AG09319 (cell line): ENCODE results near the gene HAVCR2.
A peak's percentile ranks its signal among the peaks of the same experiment; 100 is the strongest.

ENCODE experiments used
- DNase-seq: peaks from one replicate; pipeline ENCODE4 v3.0.0-alpha.2; 2010; ENCODE audit warnings: low read depth; ENCODE audit errors: extremely low read depth
- TF ChIP-seq, protein P1 (sequence below): IDR thresholded peaks from 2 replicates; pipeline ENCODE4 v1.5.1; 2011; ENCODE audit warnings: low read depth, mild to moderate bottlenecking, inconsistent platforms, low read length, moderate library complexity

Gene HAVCR2

DNA sequence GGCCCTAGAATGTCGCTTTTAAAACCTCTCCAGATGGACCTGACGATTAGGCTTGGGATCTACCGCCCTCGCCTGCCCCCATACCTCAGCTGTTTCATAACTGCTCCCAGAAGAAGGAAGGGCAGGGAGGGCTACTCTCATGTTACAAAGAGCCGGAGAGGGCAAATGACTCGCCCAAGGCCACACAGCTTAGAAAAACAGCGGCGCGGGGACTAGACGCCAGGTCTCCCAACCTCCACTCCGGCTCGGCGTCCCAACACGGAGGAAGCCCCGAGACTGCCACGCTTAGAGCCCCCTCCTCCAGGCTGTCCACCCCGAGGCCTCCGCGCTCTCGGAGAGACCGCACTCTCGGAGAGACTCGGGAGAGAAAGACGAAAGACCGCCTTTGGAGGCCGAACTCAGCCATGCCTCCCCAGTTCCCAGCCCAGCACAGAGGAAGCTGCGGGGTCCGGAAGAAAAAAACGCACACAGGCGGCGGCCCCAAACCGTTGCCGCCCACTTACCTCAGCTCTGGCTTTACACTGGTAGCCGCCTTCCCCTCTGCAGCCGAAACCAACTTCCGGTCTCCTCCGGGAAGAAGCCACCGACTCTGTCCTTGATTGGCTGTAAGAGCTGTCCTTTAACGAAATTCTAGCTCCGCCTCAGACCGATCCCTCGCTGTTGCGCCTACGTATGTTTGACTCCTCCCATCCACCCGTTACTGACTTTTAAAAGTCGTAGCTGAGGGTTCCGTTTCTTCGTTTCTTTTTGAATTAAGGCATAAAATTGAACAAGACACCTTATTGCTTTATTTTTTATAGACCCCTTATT, 33.7 kb upstream of the HAVCR2 start, which contains the start of gene MED7:
MED7 (minus strand) TSS at position 549 of the 810 bp plus-strand sequence. CDS start 3,434 bp downstream, outside the sequence.
- TF ChIP-seq, protein P1, sequence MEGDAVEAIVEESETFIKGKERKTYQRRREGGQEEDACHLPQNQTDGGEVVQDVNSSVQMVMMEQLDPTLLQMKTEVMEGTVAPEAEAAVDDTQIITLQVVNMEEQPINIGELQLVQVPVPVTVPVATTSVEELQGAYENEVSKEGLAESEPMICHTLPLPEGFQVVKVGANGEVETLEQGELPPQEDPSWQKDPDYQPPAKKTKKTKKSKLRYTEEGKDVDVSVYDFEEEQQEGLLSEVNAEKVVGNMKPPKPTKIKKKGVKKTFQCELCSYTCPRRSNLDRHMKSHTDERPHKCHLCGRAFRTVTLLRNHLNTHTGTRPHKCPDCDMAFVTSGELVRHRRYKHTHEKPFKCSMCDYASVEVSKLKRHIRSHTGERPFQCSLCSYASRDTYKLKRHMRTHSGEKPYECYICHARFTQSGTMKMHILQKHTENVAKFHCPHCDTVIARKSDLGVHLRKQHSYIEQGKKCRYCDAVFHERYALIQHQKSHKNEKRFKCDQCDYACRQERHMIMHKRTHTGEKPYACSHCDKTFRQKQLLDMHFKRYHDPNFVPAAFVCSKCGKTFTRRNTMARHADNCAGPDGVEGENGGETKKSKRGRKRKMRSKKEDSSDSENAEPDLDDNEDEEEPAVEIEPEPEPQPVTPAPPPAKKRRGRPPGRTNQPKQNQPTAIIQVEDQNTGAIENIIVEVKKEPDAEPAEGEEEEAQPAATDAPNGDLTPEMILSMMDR, result no peak
- DNase-seq, result peak; percentile 98

DNA sequence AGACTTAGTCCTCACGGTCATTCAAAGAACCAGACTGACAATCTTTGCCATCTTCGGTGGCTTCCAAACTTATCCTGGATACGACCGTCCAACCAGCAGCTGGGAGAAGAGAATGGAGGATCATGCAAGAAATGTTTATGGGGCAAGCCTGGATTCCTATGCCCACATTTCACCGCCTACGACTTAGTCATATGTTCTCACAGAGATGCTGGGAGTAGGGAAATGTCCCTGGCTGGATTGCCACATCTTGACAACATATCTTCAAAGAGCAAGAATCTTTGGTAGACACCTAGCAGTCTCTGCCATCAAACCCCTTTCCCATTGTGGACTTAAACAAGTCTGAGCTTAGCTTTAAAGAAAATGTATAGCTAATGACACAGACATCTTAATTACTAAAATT, 28.8 kb upstream of the HAVCR2 start:
- TF ChIP-seq, protein P1, result no peak
- DNase-seq, result no peak

DNA sequence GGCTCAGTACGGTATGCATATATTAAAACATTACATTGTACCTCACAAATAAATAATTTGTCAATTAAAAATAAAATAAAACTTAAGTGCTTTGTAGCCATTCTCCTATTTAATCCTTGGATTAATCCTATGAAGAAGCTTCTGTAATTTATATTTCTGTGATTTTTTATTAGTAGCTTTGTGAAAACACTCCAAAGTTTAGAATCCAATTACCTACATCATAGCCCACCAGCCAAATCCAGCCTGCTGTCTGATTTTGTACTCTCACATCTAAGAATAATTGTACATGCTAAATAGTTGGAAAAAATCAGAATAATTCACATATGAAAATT, 23.4 kb upstream of the HAVCR2 start:
- DNase-seq, result no peak
- TF ChIP-seq, protein P1, result no peak

DNA sequence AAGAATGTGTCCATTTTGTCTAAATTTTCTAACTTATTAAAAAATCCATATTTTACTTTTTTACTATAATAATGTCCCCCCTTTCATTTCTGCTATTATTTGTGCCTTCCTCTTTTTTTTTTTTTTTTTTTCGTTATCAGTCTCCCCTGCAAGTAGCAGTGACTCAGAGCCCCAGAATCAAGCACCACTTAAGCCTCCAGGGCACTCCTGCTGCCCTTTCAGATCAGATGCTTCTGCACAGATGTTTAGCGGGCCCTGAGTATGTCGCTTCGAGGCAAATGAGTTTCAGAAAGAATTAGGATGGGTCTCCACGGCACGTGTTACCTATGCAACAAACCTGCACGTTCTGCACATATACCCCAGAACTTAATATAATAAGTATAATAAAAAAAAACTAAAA, 22.1 kb upstream of the HAVCR2 start:
- TF ChIP-seq, protein P1, result no peak
- no peak for DNase-seq

DNA sequence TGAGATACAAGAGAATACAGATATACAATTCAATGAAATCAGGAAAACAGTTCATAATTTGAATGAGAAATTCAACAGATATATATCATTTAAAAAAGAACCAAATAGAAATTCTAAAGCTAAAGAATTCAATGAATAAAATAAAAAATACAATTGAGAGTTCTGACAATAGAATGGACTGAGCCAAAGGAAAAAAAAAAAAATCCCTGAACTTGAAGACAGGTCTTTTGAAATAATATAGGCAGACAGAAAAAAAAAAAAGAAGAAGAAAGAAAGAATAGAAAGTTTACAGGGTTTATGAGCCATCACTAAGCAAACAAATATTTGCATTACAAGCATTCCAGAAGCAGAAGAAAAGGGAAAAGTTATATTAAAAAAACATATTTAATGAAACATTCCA, 12.9 kb upstream of the HAVCR2 start:
- no peak for DNase-seq
- TF ChIP-seq, protein P1, result no peak

DNA sequence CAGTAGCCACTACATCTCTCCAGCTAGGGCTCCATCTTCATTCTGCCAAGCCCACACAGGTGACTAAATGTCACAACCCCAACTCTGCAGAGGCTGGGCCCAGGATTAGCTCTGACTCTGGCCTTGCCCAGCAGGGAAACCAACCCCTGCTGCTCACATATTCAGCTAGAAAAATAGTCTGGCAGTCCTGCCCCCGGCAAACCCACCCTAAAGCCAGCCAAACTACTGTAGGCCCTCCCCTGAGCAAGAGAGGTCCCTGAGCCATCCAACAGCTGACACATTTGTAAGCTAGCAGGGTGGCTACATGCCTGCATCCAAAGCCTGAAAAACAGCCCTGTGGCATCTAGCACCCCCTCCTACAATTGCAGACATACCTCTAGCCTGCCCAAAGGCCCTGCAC, 11.3 kb upstream of the HAVCR2 start:
- DNase-seq, result no peak
- TF ChIP-seq, protein P1, result no peak

DNA sequence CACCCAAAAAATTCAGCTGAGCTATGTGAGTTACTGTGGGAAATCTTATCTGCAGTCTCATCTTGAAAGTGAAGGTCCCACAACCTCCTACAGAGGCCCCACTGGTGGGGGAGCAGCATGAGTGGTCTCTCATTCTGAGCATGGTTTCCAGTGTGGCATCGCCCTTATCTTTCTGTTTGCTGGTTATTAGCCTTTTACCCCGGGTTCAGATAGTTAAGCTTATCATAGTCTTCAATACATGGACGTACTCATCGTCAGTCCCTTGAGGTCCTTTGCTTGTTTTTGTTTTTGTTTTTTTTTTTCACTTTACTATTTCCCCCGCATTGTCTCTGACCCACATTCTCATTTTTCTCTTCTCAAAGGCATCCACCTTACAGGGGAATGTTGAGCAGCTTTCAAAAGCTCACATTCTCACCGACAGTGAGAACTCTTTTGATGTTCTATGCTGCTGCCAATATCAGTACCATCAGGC, 7.7 kb upstream of the HAVCR2 start:
- TF ChIP-seq, protein P1, result no peak
- no peak for DNase-seq
